MCF 10A (cell line): ENCODE results near the gene SLC43A1. TPM values are rescaled to one million over a fixed set of nuclear protein-coding genes. Genes with fewer than 3 reads are reported as not detected.

Source experiments
- BruUV-seq: library from RNA; stranded (reverse); fragments of 400-500 nt; replicated peaks from 2 replicates; lab custom pipeline; 2021; lab: Mats Ljungman, UMichigan
- CTCF ChIA-PET: fragments of 300-600 bp; sonication (Branson Sonifier 250); formaldehyde crosslinking; extraction: SDS; loops from one replicate; lab custom pipeline; 2021; ENCODE audit warnings: antibody characterized with exemption, inconsistent platforms; lab: Yijun Ruan, JAX
- POLR2A ChIA-PET: fragments of 300-600, 350-650 bp; sonication (Branson Sonifier 250); formaldehyde crosslinking; extraction: SDS; loops from one replicate; lab custom pipeline; 2020; ENCODE audit warnings: antibody characterized with exemption, inconsistent platforms; lab: Yijun Ruan, JAX
- DNase-seq: peaks from one replicate; pipeline ENCODE4 v3.0.0-alpha.2; 2018; ENCODE audit not compliant: unreplicated experiment
- H3K27ac Mint-ChIP-seq: one replicate; pipeline ENCODE4 v1.8.0; 2022; ENCODE audit warnings: mild to moderate bottlenecking, low read depth, mixed read lengths; ENCODE audit not compliant: unreplicated experiment
- H3K27me3 Mint-ChIP-seq: one replicate; pipeline ENCODE4 v1.8.0; 2022; ENCODE audit warnings: mixed read lengths; ENCODE audit not compliant: insufficient read depth, unreplicated experiment
- H3K36me3 Mint-ChIP-seq: one replicate; pipeline ENCODE4 v1.8.0; 2022; ENCODE audit warnings: mild to moderate bottlenecking, moderate library complexity, mixed read lengths; ENCODE audit not compliant: insufficient read depth, unreplicated experiment
- H3K4me1 Mint-ChIP-seq: one replicate; pipeline ENCODE4 v1.8.0; 2022; ENCODE audit warnings: mixed read lengths; ENCODE audit not compliant: insufficient read depth, unreplicated experiment
- H3K4me3 Mint-ChIP-seq: one replicate; pipeline ENCODE4 v1.8.0; 2022; ENCODE audit warnings: mild to moderate bottlenecking, moderate library complexity, mixed read lengths; ENCODE audit not compliant: unreplicated experiment
- H3K9me3 Mint-ChIP-seq: one replicate; pipeline ENCODE4 v1.8.0; 2022; ENCODE audit warnings: mixed read lengths; ENCODE audit not compliant: unreplicated experiment
- CTCF ChIP-seq: fragments of 200-600 bp; IDR thresholded peaks from one replicate; pipeline ENCODE4 v1.8.0; 2022; ENCODE audit warnings: antibody characterized with exemption, mild to moderate bottlenecking; ENCODE audit not compliant: unreplicated experiment
- intact Hi-C: fragments of 100-400 bp; cut with micrococcal nuclease; formaldehyde crosslinking; loops from 2 replicates; pipeline ENCODE4 v1.14.1; 2022
- total RNA-seq: library from RNA; stranded (reverse); gene quantifications from 2 replicates; pipeline ENCODE4 v1.2.3, GENCODE V29; 2022

SLC43A1 gene
- total RNA-seq, 1 experiment from 2014 or later, result 3.2 TPM

DNA sequence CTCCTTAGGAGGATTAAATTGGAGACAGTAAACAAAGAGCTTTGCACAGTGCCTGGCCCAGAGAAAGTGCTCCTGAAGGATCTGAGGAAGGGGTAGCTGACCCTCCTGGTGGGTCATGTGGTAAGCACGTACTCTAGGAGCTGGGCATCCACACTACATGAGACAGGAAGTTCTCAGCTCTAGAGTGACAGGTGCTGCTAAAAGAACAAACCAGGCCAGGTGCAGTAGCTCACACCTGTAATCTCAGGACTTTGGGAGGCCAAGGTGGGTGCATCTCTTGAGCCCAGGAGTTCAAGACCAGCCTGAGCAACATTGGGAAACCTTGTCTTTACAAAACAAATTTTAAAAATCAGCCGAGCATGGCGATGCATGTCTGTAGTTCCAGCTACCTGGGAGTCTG, 13.1 kb downstream of the SLC43A1 start:
- Mint-ChIP-seq H3K9me3 (no peaks in the 10 kb centered on the region), H3K4me3 (no peak overlapping the region), H3K27me3 (no peaks in the 10 kb centered on the region), H3K27ac (no peak overlapping the region), H3K36me3 (no peaks in the 10 kb centered on the region), H3K4me1 (peaks cover 8% of the 10 kb centered on the region)
- TF ChIP-seq CTCF, result no peak
- BruUV-seq, result no TSS peak
- intact Hi-C loops, result no loop called here
- DNase-seq, result no peak
- ChIA-PET CTCF (interaction anchor here (0.8 to 2.7 kb wide), 6 partner anchors 9 to 143 kb away, joined by 3 to 18 read pairs (median 9); no protein-coding TSS in a partner anchor), POLR2A (interaction anchor here (1.0 to 1.1 kb wide), 2 partner anchors 68 to 75 kb away, joined by 3 to 4 read pairs; no protein-coding TSS in a partner anchor)

DNA sequence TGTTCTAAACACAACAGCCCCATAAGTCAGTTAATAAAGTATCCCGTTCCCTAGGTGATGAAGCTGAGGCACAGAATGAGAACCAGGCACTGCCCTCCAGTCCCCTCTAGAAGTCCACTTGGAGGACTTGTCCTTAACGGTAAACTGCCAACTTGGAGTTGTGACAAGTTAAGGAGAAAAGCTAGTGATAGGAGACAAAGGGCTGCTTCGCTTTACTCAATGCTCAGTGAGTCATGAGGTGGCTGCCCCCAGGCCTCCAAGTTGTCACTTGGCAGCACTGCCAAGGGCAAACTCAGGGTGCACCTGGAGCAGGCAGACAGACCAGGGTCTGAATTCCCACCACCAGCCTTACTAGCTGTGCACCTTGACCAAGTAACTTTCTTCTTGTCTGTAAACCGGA, 13.5 kb downstream of the SLC43A1 start:
- CTCF ChIA-PET, result interaction anchor here (0.6 to 2.7 kb wide), 6 partner anchors 8 to 406 kb away, joined by 3 to 18 read pairs (median 9); no protein-coding TSS in a partner anchor
- no peaks in the 10 kb centered on the region for H3K9me3 Mint-ChIP-seq
- no peak overlapping the region for H3K4me3 Mint-ChIP-seq
- H3K36me3 Mint-ChIP-seq, result no peaks in the 10 kb centered on the region
- no peak for DNase-seq
- POLR2A ChIA-PET, result interaction anchor here (1.0 to 1.1 kb wide), 2 partner anchors 67 to 74 kb away, joined by 3 to 4 read pairs; no protein-coding TSS in a partner anchor
- peaks cover 8% of the 10 kb centered on the region for H3K4me1 Mint-ChIP-seq
- no peak for TF ChIP-seq CTCF
- no peak overlapping the region for H3K27ac Mint-ChIP-seq
- H3K27me3 Mint-ChIP-seq, result no peaks in the 10 kb centered on the region
- intact Hi-C loops, result no loop called here
- BruUV-seq, result no TSS peak

GRCh38 chr11:57500926-57501325, 14.6 kb downstream of the SLC43A1 start:
- no peak overlapping the region for H3K4me3 Mint-ChIP-seq
- POLR2A ChIA-PET, result interaction anchor here (0.5 kb wide), 1 partner anchor 138 kb away, joined by 3 read pairs; no protein-coding TSS in a partner anchor
- H3K27ac Mint-ChIP-seq, result no peak overlapping the region
- H3K36me3 Mint-ChIP-seq, result no peaks in the 10 kb centered on the region
- no peaks in the 10 kb centered on the region for H3K9me3 Mint-ChIP-seq
- DNase-seq, result no peak
- H3K27me3 Mint-ChIP-seq, result no peaks in the 10 kb centered on the region
- intact Hi-C loops, result no loop called here
- no TSS peak for BruUV-seq
- H3K4me1 Mint-ChIP-seq, result peaks cover 8% of the 10 kb centered on the region
- no peak for TF ChIP-seq CTCF
- CTCF ChIA-PET, result interaction anchor here (0.7 to 2.7 kb wide), 7 partner anchors 7 to 1671 kb away, joined by 3 to 18 read pairs (median 4); partner anchors contain the start of gene DTX4

DNA sequence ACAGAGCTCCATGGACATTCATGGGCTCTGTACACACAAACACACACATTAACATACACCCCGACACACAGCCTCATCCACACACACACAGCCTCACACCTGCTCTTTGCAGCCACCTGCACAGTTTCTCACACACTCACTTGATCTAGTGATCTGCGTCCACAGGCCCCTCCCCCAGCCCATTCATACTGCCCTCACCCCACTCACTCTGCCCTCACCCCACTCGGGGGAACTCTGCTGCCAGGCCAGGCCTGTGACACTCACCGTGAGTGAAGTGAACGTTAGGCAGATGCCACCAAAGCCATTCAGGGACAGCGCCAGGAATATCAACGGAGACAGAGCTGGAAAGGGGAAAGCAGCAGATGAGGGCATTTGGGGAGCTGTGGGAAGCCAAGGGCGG, 15.0 kb downstream of the SLC43A1 start:
- Mint-ChIP-seq H3K36me3 (no peaks in the 10 kb centered on the region), H3K27ac (no peak overlapping the region), H3K4me1 (peaks cover 8% of the 10 kb centered on the region), H3K4me3 (no peak overlapping the region), H3K9me3 (no peaks in the 10 kb centered on the region), H3K27me3 (no peaks in the 10 kb centered on the region)
- ChIA-PET CTCF (interaction anchor here (0.7 to 2.6 kb wide), 4 partner anchors 14 to 1672 kb away, joined by 3 to 16 read pairs (median 4); partner anchors contain the start of gene DTX4), POLR2A (interaction anchor here (0.5 kb wide), 1 partner anchor 138 kb away, joined by 3 read pairs; no protein-coding TSS in a partner anchor)
- TF ChIP-seq CTCF, result no peak
- BruUV-seq, result no TSS peak
- DNase-seq, result no peak
- intact Hi-C loops, result no loop called here
